ENCODE measurements around the gene SNX25.

DNA sequence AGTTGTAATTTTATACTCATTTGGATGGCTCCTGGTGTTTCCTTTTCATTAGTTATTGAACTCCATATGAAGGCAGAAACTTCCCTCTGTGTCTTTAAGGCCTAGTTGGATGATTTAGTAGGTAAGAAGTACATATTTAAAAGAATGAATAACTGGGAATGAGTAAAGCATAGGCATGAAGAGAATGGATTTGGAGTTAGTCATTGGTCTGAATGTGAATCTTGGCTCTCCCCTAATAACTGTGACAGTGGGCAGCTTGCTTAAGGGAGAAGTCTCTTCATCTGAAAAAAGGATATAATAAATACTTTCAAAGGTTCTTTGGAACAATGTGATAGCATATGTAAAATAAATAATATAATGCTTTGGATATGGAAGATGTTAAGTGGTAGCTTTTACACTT is 13.2 kb downstream of the SNX25 start:
- no peak for TF ChIP-seq YY1 (IDR thresholded peaks at IDR 0.05; ENCODE audit: insufficient read depth, insufficient read length)
- no peak for TF ChIP-seq ZNF274 (IDR thresholded peaks at IDR 0.05; ENCODE audit: low read depth, low read length)
- no peak for TF ChIP-seq SUZ12 (IDR thresholded peaks at IDR 0.05; ENCODE audit: extremely low read depth, insufficient read depth, insufficient read length)

All from NT2/D1 (cell line).